ENCODE measurements around the gene CNTN6.

The CNTN6 gene

DNA sequence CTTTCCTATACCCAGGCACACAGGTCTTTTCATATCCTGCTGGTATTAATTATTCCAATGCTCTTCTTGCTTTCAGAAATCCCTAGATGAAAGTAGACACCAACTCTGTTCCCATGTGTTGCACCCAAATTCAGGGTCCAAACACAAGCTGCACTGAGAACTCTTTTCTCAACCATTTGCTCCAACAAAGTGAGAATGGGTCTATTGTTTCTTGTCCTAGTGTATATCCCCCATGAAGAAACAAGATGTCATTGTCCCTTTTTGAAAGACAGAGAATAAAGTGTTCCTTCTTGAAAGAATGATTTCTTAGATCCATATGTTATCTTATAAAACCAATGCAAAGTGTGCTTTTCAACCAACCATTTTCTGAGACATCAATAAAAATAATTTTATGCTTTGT is 353.7 kb downstream of the CNTN6 start:
- no peaks in the 10 kb centered on the region for H3K9me3 ChIP-seq (ENCODE audit: control insufficient read depth, insufficient read depth, low read length)
- H3K9ac ChIP-seq (ENCODE audit: low read depth, low read length): no peak overlapping the region
- peaks cover 2% of the 10 kb centered on the region; the same call in 1 of the 2 replicates for H3K4me1 ChIP-seq (ENCODE audit: insufficient read depth, low read length)
- H3K36me3 ChIP-seq (ENCODE audit: insufficient read depth, low read length): no peaks in the 10 kb centered on the region

DNA sequence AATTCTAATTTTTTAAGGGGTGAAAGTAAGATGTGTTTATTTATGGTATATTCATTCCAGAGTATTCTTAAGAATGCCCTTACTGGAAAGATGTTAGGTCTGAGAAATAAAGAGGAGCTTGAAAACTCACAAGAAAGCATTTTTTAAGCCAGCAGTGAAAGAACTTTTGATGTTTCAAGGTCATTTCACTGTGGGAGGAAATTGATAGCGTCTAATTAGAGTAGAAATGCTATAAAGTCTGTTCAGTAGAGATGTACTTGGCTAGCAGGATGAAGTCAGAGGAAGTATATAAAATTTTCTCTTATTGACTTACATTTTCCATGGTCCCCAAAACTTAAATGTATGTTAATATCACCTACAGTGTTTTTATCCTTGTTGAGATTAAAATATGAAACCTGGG is 354.6 kb downstream of the CNTN6 start:
- H3K9me3 ChIP-seq (ENCODE audit: control insufficient read depth, insufficient read depth, low read length): no peaks in the 10 kb centered on the region
- no peak overlapping the region for H3K9ac ChIP-seq (ENCODE audit: low read depth, low read length)
- H3K4me1 ChIP-seq (ENCODE audit: insufficient read depth, low read length): peaks cover 2% of the 10 kb centered on the region; the same call in 1 of the 2 replicates
- H3K36me3 ChIP-seq (ENCODE audit: insufficient read depth, low read length): no peaks in the 10 kb centered on the region

DNA sequence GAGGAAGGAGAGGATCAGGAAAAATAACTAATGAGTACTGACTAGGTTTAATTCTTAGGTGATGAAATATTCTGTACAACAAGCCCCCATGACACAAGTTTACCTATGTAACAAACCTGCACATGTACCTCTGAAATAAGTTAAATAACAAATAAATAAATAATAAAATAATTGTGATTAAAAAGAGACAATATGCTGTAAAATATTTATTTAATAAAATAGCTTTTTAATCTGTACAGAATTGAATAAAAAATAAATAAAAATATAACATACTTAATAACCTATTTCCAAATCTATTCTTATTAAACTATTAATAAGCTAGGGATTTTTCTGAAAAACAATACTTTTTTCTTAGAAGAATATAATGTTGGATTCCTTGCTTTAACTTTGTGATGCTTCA is 355.6 kb downstream of the CNTN6 start:
- H3K9me3 ChIP-seq (ENCODE audit: control insufficient read depth, insufficient read depth, low read length): no peaks in the 10 kb centered on the region
- H3K9ac ChIP-seq (ENCODE audit: low read depth, low read length): no peak overlapping the region
- H3K36me3 ChIP-seq (ENCODE audit: insufficient read depth, low read length): no peaks in the 10 kb centered on the region
- peaks cover 2% of the 10 kb centered on the region; the same call in 1 of the 2 replicates for H3K4me1 ChIP-seq (ENCODE audit: insufficient read depth, low read length)

All from ES-I3 (cell line).